PC-9 (cell line): ENCODE data around the gene BLOC1S4.

Experiments used
- EZH2 ChIP-seq: fragments of 200-600 bp; sonication (generic); IDR thresholded peaks from 2 replicates; pipeline ENCODE4 v1.8.0; 2017; ENCODE audit warnings: antibody characterized with exemption, low read depth
- TF ChIP-seq, protein P1 (sequence below): fragments of 200-600 bp; sonication (generic); conservative IDR thresholded peaks from 2 replicates; pipeline ENCODE4 v1.6.1; 2017; ENCODE audit warnings: mixed run types, antibody characterized with exemption, mild to moderate bottlenecking, moderate library complexity

GRCh38 chr4:6724421-6725111 lies 8.6 kb downstream of the BLOC1S4 start:
- TF ChIP-seq, protein P1, sequence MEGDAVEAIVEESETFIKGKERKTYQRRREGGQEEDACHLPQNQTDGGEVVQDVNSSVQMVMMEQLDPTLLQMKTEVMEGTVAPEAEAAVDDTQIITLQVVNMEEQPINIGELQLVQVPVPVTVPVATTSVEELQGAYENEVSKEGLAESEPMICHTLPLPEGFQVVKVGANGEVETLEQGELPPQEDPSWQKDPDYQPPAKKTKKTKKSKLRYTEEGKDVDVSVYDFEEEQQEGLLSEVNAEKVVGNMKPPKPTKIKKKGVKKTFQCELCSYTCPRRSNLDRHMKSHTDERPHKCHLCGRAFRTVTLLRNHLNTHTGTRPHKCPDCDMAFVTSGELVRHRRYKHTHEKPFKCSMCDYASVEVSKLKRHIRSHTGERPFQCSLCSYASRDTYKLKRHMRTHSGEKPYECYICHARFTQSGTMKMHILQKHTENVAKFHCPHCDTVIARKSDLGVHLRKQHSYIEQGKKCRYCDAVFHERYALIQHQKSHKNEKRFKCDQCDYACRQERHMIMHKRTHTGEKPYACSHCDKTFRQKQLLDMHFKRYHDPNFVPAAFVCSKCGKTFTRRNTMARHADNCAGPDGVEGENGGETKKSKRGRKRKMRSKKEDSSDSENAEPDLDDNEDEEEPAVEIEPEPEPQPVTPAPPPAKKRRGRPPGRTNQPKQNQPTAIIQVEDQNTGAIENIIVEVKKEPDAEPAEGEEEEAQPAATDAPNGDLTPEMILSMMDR: no peak
- TF ChIP-seq EZH2: no peak
